Suprapubic skin (tissue), 4 donors: ENCODE data around the gene SPSB4.

Source experiments
- POLR2A ChIP-seq, 2 donors: fragments of 450-650 bp; IDR thresholded peaks; one replicate each; pipeline ENCODE4 v1.6.1; 2017; ENCODE audit warnings: antibody characterized with exemption in 2 of 2, mild to moderate bottlenecking in 2 of 2, moderate library complexity in 2 of 2
- POLR2AphosphoS5 ChIP-seq, 3 donors: sonication (generic); formaldehyde crosslinking; IDR thresholded peaks; one replicate each; pipeline ENCODE4 v1.6.1; 2017; ENCODE audit warnings: antibody characterized with exemption in 3 of 3
- TF ChIP-seq, protein P1 (sequence below), 2 donors: fragments of 200-600 bp in 1 of 2; fragments of 450-650 bp in 1 of 2; sonication (generic) in 1 of 2; IDR thresholded peaks; one replicate each; pipeline ENCODE4 v1.5.1; 2016 to 2019; ENCODE audit warnings: antibody characterized with exemption in 2 of 2, mild to moderate bottlenecking in 1 of 2, moderate library complexity in 1 of 2

DNA sequence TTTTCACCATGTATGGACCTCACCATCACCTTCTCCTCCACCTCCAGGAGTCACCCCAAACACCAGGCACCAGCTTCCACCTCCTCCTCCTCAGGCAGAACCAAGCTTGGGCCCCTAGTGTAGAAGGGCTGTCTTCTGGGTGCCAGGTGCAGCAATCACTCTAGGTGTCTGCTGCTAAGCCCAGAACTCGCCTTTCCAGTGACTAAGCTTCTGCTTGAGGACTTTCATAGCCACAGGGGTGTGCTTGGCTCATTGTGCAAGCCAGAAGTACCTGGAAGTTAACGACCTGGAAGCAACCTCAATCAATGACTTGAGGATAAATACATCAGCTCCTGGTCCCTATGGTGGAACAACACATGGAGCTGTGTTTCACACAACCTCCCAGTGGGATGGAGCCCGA, 130.7 kb downstream of the SPSB4 start:
- TF ChIP-seq POLR2A (IDR thresholded peaks at IDR 0.05) = no peak
- TF ChIP-seq, protein P1, sequence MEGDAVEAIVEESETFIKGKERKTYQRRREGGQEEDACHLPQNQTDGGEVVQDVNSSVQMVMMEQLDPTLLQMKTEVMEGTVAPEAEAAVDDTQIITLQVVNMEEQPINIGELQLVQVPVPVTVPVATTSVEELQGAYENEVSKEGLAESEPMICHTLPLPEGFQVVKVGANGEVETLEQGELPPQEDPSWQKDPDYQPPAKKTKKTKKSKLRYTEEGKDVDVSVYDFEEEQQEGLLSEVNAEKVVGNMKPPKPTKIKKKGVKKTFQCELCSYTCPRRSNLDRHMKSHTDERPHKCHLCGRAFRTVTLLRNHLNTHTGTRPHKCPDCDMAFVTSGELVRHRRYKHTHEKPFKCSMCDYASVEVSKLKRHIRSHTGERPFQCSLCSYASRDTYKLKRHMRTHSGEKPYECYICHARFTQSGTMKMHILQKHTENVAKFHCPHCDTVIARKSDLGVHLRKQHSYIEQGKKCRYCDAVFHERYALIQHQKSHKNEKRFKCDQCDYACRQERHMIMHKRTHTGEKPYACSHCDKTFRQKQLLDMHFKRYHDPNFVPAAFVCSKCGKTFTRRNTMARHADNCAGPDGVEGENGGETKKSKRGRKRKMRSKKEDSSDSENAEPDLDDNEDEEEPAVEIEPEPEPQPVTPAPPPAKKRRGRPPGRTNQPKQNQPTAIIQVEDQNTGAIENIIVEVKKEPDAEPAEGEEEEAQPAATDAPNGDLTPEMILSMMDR (IDR thresholded peaks at IDR 0.05) = no peak
- TF ChIP-seq POLR2AphosphoS5 (IDR thresholded peaks at IDR 0.05) = no peak
